ENCODE measurements around the gene DGUOK.
A peak's percentile ranks its signal among the peaks of the same experiment; 100 is the strongest.

Gene DGUOK

DNA sequence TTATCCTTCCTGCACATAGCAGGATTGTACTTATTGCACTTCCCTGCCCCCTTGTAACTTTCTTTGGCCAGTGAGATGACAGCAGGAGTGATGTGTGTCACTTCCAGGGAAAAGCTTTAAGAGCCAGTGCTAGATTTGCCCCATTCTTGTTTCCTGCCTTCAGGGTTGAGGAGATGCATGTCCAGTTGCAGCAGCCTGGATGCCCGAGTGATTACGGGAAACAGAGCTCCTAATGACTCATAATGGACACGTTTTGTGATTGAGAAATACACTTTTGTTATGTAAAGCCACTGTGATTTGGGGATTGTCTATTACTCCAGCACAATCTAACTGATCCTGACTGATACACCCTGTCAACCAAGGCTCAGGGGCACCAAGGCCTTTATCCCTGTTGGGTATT, 53.0 kb downstream of the DGUOK start:
- peak; percentile 90 for DNase-seq (ENCODE audit: low read depth)

DNA sequence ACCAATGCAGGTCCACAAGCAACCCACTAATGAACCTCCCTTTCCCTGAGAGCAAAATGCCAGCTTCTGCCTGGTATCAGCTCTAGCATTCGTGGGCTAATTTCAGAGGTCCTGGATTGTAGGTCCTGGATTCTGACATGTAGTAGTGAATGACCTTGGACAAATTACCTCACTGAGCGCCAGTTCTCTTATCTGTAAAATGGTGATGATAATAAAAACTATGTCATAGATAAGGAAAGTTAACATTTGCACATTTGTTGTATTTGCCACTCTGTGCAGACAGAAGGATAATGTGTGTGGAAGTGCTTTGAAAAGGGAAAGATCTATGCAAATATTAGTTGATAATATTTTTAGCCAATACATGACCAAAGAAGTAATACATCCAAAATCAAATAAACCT, 53.9 kb downstream of the DGUOK start:
- DNase-seq (ENCODE audit: low read depth), result peak; percentile 42

GRCh38 chr2:73981081-73982001, 54.7 kb downstream of the DGUOK start:
- DNase-seq (ENCODE audit: low read depth), result no peak

- peak; percentile 28 for DNase-seq (ENCODE audit: low read depth)
These were observed 55.5 kb downstream of the DGUOK start for GRCh38 chr2:73982140-73982617.

- DNase-seq (ENCODE audit: low read depth), result no peak
These were observed 56.9 kb downstream of the DGUOK start for GRCh38 chr2:73983322-73984202.

- DNase-seq (ENCODE audit: low read depth), result no peak
These were observed 57.7 kb downstream of the DGUOK start, which contains the start of gene TET3 for GRCh38 chr2:73984203-73984921. Gene TET3, plus strand, starts transcription at chr2:73984910. Its CDS starts 1,494 bp downstream, at chr2:73986404.

DNA sequence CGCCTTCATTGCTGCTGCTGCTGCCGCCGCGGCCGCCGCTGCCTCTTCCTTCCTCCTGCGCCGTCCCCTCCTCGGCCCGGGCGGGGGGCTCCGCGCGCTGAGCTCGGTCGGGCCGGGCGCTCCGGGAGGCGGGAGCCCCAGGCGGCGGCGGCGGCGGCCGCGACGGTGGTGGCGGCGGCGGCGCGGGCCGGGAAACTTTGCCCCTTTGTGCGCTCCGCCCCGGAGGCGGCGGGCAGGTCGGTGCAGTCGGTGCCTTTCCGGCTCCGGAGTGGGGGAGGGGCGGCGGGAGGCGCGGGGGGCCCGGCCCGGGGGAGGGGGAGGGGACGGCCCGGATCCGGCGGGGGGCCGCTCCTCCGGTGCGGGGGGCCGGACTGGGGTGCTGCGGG, 58.2 kb downstream of the DGUOK start:
- DNase-seq (ENCODE audit: low read depth), result no peak

DNA sequence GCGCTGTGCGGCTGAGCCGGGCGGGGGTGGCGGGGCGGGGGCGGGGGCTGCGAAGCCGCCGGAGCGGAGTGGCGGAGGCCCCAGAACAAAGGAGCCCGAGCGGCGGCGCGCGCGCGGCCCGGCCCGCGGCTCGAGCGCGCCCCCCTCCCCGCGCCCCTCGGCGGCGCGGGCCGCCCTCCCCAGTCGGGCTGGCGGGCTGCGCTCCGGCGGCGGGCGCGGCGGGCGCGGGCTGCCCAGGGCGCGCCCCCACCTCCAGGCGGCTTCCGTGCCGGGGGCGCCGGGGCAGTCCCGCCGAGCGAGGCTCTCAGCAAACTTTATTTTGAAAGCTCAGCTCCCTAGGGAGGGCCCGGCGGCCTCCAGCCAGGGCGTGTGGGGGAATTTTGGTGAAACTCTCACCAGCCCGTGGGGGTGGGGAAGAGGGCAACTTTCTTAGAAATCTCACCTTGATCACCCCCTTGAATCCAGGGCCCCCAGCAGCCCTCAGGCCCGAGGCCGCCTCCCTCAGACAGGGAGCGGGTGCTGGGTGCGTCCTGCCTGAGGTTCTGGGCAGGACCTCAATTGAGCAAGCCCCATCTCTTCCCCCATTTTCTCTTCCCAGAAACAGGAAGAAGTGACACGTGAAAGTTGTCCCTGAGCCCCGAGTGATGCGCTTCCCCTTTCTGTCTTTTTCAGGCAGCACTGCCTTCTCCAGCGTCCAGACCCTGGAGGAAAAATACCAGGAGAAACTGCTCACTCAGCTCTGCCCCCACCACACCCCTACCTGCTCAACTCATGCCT, 58.8 kb downstream of the DGUOK start:
- no peak for DNase-seq (ENCODE audit: low read depth)

DNA sequence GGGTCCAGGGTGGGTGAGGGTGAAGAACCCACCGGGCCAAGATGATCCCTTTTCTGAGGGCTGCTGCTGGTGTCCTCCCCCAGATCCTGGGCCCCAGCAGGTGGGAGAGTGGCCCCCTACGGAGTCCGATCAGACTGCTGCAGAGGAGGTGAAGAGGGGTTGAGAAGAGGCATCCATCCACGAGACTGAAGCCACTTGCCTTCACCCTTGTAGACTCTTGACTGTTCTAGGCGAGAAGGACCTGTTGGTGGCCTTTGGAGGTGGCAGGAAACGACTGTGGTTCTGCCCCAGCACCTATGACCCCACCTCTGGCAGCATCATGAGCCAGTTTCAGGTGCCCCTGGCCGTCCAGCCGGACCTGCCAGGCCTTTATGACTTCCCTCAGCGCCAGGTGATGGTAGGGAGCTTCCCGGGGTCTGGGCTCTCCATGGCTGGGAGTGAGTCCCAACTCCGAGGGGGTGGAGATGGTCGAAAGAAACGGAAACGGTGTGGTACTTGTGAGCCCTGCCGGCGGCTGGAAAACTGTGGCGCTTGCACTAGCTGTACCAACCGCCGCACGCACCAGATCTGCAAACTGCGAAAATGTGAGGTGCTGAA, 59.5 kb downstream of the DGUOK start:
- DNase-seq (ENCODE audit: low read depth), result no peak

DNA sequence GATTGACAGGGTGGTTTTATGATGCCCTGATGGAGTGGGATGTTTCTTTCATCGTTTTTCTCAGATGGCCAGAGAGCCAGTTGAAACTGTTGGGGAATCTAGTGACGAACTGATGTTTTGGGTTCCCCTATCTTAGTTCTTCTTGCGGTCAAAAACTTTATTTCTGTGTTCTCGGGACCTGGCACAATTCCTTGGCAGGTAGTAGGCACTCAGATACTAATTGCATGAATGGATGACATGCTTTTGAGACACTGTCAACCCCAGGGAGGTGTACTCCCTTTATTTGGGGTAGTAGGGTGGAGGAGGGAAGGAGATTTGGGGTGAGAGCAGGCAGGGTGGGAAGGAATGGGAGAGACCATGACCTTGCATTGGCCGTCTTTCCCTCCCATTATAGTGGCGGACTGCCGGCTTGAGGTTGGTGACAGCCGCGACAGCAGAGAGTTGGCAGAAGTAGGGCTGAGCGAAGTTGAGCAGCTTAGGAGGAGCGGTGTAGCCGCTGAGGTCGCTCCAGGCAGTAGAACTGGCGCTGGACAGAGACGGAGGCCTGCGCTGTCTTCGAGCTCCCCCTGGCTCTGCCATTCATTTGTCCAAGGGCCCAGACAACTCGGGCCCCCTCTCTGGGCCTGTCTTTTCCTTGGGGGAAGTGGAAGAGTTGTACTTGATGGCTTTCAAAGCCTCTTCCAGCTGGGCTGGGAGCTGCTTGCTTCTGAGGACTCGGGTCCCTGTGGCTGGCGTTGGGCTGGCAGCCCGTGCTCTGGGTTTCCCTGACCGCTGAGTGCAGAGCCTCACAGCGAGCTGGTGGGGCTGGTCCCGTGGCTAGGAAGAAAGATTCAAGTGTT, 60.6 kb downstream of the DGUOK start:
- peak; percentile 53 for DNase-seq (ENCODE audit: low read depth)

GRCh38 chr2:73987948-73988700, 61.4 kb downstream of the DGUOK start:
- no peak for DNase-seq (ENCODE audit: low read depth)

GRCh38 chr2:73989972-73990371, 63.3 kb downstream of the DGUOK start:
- DNase-seq (ENCODE audit: low read depth), result no peak

GRCh38 chr2:73990531-73990930, 63.9 kb downstream of the DGUOK start:
- DNase-seq (ENCODE audit: low read depth), result no peak

DNA sequence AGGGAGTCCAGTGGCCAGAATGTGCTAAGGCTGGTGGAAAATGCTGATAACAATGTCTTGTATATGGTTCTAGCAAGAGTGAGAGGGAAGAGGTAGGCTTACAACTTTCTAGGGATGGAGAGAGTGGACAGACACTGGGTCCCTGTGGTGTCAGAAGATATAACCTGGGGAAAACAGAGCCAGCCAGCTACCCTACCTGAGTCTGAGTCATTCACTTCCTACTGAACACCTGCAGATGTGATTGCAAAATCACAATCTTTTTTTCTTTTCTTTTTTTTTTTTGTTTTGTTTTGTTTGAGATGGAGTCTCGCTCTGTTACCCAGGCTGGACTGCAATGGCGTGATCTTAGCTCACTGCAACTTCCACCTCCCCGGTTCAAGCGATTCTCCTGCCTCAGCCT, 65.4 kb downstream of the DGUOK start:
- DNase-seq (ENCODE audit: low read depth), result no peak

DNA sequence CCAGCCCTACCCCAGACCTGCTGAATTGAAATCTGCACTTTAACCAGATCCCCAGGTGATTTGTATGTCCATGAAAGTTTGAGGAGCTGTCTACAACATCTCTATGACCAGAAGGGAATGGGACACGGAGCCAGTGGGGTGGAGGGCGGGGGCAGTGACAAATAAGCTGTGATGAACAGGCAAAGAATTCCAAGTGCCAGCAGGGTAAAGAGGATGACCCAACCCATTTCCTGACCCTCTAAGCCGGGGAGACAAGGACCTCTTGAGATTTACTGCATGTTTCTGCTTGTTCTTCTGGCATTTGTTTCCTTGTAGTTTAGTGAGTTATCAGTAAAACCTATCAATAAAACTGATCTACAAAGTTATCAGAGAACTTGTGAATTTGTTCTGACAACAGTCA, 66.7 kb downstream of the DGUOK start:
- no peak for DNase-seq (ENCODE audit: low read depth)

GRCh38 chr2:73993778-73994177, 67.1 kb downstream of the DGUOK start:
- no peak for DNase-seq (ENCODE audit: low read depth)

DNA sequence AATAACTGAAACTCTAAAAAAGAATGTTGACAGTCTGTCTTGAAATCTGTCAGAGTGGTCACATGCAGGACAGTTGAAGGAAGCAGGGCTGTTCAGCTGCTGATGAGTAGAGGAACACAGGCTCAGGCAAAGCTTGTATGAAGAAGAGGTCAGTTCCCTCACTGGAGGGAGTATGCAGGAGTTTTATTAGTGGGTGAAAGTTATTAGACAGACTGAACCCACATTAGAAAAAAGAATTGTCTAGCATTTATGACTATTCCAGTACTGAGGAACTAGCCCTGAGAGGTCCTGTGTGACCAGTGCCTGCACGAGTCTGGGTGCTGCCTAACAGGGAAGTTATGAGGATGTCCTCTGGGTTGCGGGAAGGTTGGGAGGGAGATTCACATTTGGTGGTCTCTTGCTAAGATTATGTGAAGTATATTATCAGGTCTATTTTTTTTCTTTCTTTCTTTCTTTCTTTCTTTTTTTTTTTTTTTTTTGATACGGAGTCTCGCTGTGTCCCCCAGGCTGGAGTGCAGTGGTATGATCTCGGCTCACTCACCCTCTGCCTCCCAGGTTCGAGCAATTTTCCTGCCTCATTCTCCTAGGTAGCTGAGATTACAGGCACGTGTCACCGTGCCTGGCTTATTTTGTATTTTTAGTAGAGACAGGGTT, 67.6 kb downstream of the DGUOK start:
- no peak for DNase-seq (ENCODE audit: low read depth)

GRCh38 chr2:73995810-73996209, 69.1 kb downstream of the DGUOK start:
- DNase-seq (ENCODE audit: low read depth), result no peak

- DNase-seq (ENCODE audit: low read depth), result no peak
These were observed 71.1 kb downstream of the DGUOK start for GRCh38 chr2:73997813-73998212.

Measured in amniotic epithelial cell (primary cell).